ENCODE data around the gene AFAP1L1. TPM values are rescaled to one million over a fixed set of nuclear protein-coding genes. Genes with fewer than 3 reads are reported as not detected.
A peak's percentile ranks its signal among the peaks of the same experiment; 100 is the strongest.

AFAP1L1 gene
- total RNA-seq, 1 donor from 2014 or later: 0.36 TPM

- peaks cover 5% of the 10 kb centered on the region for H3F3A ChIP-seq (ENCODE audit: low read depth)
- peak within 1 kb of the TSS; percentile 77 for H3K4me2 ChIP-seq
- Mint-ChIP-seq H3K27me3 (ENCODE audit: insufficient read depth, low read depth) (no peaks in the 10 kb centered on the region), H3K27ac (peak within 1 kb of the TSS; percentile 88), H3K36me3 (peaks cover 19% of the 10 kb centered on the region), H3K4me3 (peak within 1 kb of the TSS; percentile 96), H3K4me1 (peaks cover 24% of the 10 kb centered on the region), H3K9me3 (no peaks in the 10 kb centered on the region)
- H3K9ac ChIP-seq: peak within 1 kb of the TSS; percentile 60
- H4K20me1 ChIP-seq (ENCODE audit: low read depth): peaks cover 10% of the 10 kb centered on the region
- TF ChIP-seq CTCF (IDR thresholded peaks at IDR 0.05): no peak
- TF ChIP-seq EZH2 (IDR thresholded peaks at IDR 0.05): peak; percentile 60
- H3K4me3 ChIP-seq: peak within 1 kb of the TSS; percentile 60
- no peaks in the 10 kb centered on the region for H3K9me3 ChIP-seq (ENCODE audit: low read depth)
- no peaks in the 10 kb centered on the region for H3K27me3 ChIP-seq
- DNase-seq (ENCODE audit: low spot score): peak; percentile 98
- no peak within 1 kb of the TSS for H3K27ac ChIP-seq
- peak within 1 kb of the TSS; percentile 90 for H2AFZ ChIP-seq (replicated peaks)
- peaks cover 14% of the 10 kb centered on the region for H3K36me3 ChIP-seq
- H3K4me1 ChIP-seq: peaks cover 10% of the 10 kb centered on the region
- peaks cover 40% of the 10 kb centered on the region for H3K79me2 ChIP-seq (ENCODE audit: low read depth)
Observed at GRCh38 chr5:149345147-149345891, 73.7 kb downstream of the AFAP1L1 start, which contains the start of gene GRPEL2. Gene GRPEL2, plus strand, starts transcription at chr5:149345499. Its CDS starts 41 bp downstream, at chr5:149345540.

- peak overlapping the region; percentile 77 for H3K4me2 ChIP-seq
- H4K20me1 ChIP-seq (ENCODE audit: low read depth): peaks cover 10% of the 10 kb centered on the region
- H3K9ac ChIP-seq: peak overlapping the region; percentile 60
- H3F3A ChIP-seq (ENCODE audit: low read depth): peaks cover 5% of the 10 kb centered on the region
- peak overlapping the region; percentile 17 for H2AFZ ChIP-seq (replicated peaks)
- H3K9me3 ChIP-seq (ENCODE audit: low read depth): no peaks in the 10 kb centered on the region
- H3K4me3 ChIP-seq: peak overlapping the region; percentile 60
- H3K36me3 Mint-ChIP-seq: peaks cover 25% of the 10 kb centered on the region
- H3K9me3 Mint-ChIP-seq: no peaks in the 10 kb centered on the region
- peak overlapping the region; percentile 96 for H3K4me3 Mint-ChIP-seq
- peaks cover 42% of the 10 kb centered on the region for H3K79me2 ChIP-seq (ENCODE audit: low read depth)
- no peak overlapping the region for H3K27ac ChIP-seq
- peaks cover 18% of the 10 kb centered on the region for H3K36me3 ChIP-seq
- TF ChIP-seq CTCF (IDR thresholded peaks at IDR 0.05) (no peak), EZH2 (IDR thresholded peaks at IDR 0.05) (no peak), EZH2phosphoT487 (IDR thresholded peaks at IDR 0.05) (no peak)
- peaks cover 10% of the 10 kb centered on the region for H3K4me1 ChIP-seq
- no peaks in the 10 kb centered on the region for H3K27me3 ChIP-seq
- DNase-seq (ENCODE audit: low spot score): peak; percentile 31
- H3K27ac Mint-ChIP-seq: peak overlapping the region; percentile 69
- H3K27me3 Mint-ChIP-seq (ENCODE audit: insufficient read depth, low read depth): no peaks in the 10 kb centered on the region
- H3K4me1 Mint-ChIP-seq: peaks cover 24% of the 10 kb centered on the region
Observed at GRCh38 chr5:149345892-149346222, 74.2 kb downstream of the AFAP1L1 start.

GRCh38 chr5:149348518-149348917 is 76.9 kb downstream of the AFAP1L1 start:
- Histone ChIP-seq H3K4me3 (no peak overlapping the region), H2AFZ (replicated peaks) (no peak overlapping the region), H3F3A (ENCODE audit: low read depth) (peaks cover 11% of the 10 kb centered on the region), H3K27ac (no peak overlapping the region), H3K4me1 (peaks cover 10% of the 10 kb centered on the region), H3K79me2 (ENCODE audit: low read depth) (peaks cover 63% of the 10 kb centered on the region), H4K20me1 (ENCODE audit: low read depth) (peaks cover 10% of the 10 kb centered on the region), H3K9ac (no peak overlapping the region), H3K36me3 (peaks cover 38% of the 10 kb centered on the region), H3K27me3 (no peaks in the 10 kb centered on the region), H3K4me2 (no peak overlapping the region), H3K9me3 (ENCODE audit: low read depth) (no peaks in the 10 kb centered on the region)
- Mint-ChIP-seq H3K4me1 (peaks cover 24% of the 10 kb centered on the region), H3K36me3 (peaks cover 27% of the 10 kb centered on the region), H3K4me3 (no peak overlapping the region), H3K9me3 (no peaks in the 10 kb centered on the region), H3K27me3 (ENCODE audit: insufficient read depth, low read depth) (no peaks in the 10 kb centered on the region), H3K27ac (no peak overlapping the region)
- TF ChIP-seq CTCF (IDR thresholded peaks at IDR 0.05) (no peak), EZH2 (IDR thresholded peaks at IDR 0.05) (no peak), EZH2phosphoT487 (IDR thresholded peaks at IDR 0.05) (no peak)
- no peak for DNase-seq (ENCODE audit: low spot score)

All from neural progenitor cell (in vitro differentiated cells).